ENCODE measurements around the gene SCGB3A1. TPM values are rescaled to one million over a fixed set of nuclear protein-coding genes. Genes with fewer than 3 reads are reported as not detected.

The SCGB3A1 gene
- total and polyA plus RNA-seq, 9 of the 15 experiments (the other 6 are each of a cell fraction or from before 2014, with no cell fraction given) = 0.33 TPM; not detected in 8

DNA sequence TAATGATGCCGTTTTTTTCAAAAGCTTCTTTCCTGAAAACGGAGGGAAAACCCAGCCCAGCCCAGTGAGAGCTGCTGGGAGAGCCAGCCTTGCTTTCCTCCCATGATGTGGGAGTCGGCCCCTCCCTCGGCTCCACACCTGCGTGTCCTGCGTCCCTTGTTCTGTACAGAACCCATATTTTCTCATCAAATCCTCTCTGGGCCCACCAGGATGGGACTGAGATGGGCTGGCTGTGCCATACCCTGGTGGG, 49.2 kb upstream of the SCGB3A1 start:
- in situ Hi-C loops (cut with MboI) = no loop called here
- Histone ChIP-seq H3K27me3 (ENCODE audit: control insufficient read depth in 2 of 2, insufficient read depth in 2 of 2, low read length in 2 of 2) (peaks cover 50 to 77% of the 10 kb centered on the region in 2 experiments; a peak in 4 of 5 replicates), H3K79me2 (ENCODE audit: control insufficient read depth, insufficient read depth, low read length) (no peaks in the 10 kb centered on the region), H3K4me2 (ENCODE audit: insufficient read depth, low read length) (no peak overlapping the region), H2AFZ (ENCODE audit: low read depth, low read length) (no peak overlapping the region), H4K20me1 (replicated peaks; ENCODE audit: control insufficient read depth, insufficient read depth, low read length) (peaks cover 8% of the 10 kb centered on the region; the same call in 1 of the 2 replicates), H3K4me3 (no peak overlapping the region), H3K9me1 (ENCODE audit: control insufficient read depth, insufficient read depth, low read length) (no peaks in the 10 kb centered on the region), H3K27ac (ENCODE audit: extremely low read depth, low read depth, low read length) (no peak overlapping the region), H3K36me3 (ENCODE audit: control insufficient read depth, insufficient read depth, low read length) (no peaks in the 10 kb centered on the region), H3K4me1 (replicated peaks in 1 of 2; ENCODE audit: control insufficient read depth in 2 of 2, insufficient read depth in 2 of 2, low read length in 2 of 2) (peaks cover 2 to 30% of the 10 kb centered on the region in 2 experiments; a peak in 4 of 5 replicates), H3K9me3 (replicated peaks; ENCODE audit: control insufficient read depth, insufficient read depth, low read depth, low read length) (no peaks in the 10 kb centered on the region), H3K9ac (ENCODE audit: insufficient read depth in 1 of 2, low read depth in 2 of 2, low read length in 2 of 2) (no peak overlapping the region)
- intact Hi-C loops (cut with micrococcal nuclease) = no loop called here
- ChIA-PET CTCF (ENCODE audit: low intra/inter-chr PET ratio) (no interaction called here), POLR2A (interaction anchor here (1.0 kb wide), 1 partner anchor 17 kb away, joined by 4 read pairs; no protein-coding TSS in a partner anchor)
- no peak for FAIRE-seq
- no peak for DNase-seq (ENCODE audit: extremely low read depth in 1 of 4, low spot score in 3 of 4)
- no TSS peak for BruUV-seq (replicated peaks)
- ATAC-seq = no peak
- TF ChIP-seq, protein P1, sequence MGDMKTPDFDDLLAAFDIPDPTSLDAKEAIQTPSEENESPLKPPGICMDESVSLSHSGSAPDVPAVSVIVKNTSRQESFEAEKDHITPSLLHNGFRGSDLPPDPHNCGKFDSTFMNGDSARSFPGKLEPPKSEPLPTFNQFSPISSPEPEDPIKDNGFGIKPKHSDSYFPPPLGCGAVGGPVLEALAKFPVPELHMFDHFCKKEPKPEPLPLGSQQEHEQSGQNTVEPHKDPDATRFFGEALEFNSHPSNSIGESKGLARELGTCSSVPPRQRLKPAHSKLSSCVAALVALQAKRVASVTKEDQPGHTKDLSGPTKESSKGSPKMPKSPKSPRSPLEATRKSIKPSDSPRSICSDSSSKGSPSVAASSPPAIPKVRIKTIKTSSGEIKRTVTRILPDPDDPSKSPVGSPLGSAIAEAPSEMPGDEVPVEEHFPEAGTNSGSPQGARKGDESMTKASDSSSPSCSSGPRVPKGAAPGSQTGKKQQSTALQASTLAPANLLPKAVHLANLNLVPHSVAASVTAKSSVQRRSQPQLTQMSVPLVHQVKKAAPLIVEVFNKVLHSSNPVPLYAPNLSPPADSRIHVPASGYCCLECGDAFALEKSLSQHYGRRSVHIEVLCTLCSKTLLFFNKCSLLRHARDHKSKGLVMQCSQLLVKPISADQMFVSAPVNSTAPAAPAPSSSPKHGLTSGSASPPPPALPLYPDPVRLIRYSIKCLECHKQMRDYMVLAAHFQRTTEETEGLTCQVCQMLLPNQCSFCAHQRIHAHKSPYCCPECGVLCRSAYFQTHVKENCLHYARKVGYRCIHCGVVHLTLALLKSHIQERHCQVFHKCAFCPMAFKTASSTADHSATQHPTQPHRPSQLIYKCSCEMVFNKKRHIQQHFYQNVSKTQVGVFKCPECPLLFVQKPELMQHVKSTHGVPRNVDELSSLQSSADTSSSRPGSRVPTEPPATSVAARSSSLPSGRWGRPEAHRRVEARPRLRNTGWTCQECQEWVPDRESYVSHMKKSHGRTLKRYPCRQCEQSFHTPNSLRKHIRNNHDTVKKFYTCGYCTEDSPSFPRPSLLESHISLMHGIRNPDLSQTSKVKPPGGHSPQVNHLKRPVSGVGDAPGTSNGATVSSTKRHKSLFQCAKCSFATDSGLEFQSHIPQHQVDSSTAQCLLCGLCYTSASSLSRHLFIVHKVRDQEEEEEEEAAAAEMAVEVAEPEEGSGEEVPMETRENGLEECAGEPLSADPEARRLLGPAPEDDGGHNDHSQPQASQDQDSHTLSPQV (IDR thresholded peaks at IDR 0.05) = no peak
- no peak for TF ChIP-seq RBM39 (optimal IDR thresholded peaks at IDR 0.05; ENCODE audit: low read depth, low read length)
- no peak for TF ChIP-seq ESRRA (IDR thresholded peaks at IDR 0.05; ENCODE audit: borderline replicate concordance, low read depth)
- TF ChIP-seq, protein P2, sequence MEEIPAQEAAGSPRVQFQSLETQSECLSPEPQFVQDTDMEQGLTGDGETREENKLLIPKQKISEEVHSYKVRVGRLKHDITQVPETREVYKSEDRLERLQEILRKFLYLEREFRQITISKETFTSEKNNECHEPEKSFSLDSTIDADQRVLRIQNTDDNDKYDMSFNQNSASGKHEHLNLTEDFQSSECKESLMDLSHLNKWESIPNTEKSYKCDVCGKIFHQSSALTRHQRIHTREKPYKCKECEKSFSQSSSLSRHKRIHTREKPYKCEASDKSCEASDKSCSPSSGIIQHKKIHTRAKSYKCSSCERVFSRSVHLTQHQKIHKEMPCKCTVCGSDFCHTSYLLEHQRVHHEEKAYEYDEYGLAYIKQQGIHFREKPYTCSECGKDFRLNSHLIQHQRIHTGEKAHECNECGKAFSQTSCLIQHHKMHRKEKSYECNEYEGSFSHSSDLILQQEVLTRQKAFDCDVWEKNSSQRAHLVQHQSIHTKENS (CRISPR knock-in tag; IDR thresholded peaks at IDR 0.05) = no peak
- 3% methylated on average over 5 of the region's 6 CpGs for WGBS (ENCODE audit: insufficient coverage, low coverage, missing lambda C conversion rate)
